ENCODE results near the gene PDE2A. TPM values are rescaled to one million over a fixed set of nuclear protein-coding genes. Genes with fewer than 3 reads are reported as not detected.

Gene PDE2A
- total and polyA plus RNA-seq, 2 of the 4 experiments (the other 2 are of a cell fraction), result 0.02 TPM; not detected in 1

GRCh38 chr11:72655014-72655413, 19.2 kb downstream of the PDE2A start:
- in situ Hi-C loops (cut with MboI; ENCODE audit: low sequenced_read_pairs), result no loop called here
- CTCF ChIA-PET, result no interaction called here

More at GRCh38 chr11:72655014-72655413, 19.2 kb downstream of the PDE2A start:
- no peak overlapping the region for H2BK20ac ChIP-seq (ENCODE audit: low read depth, low read length)
- no peaks in the 10 kb centered on the region for H3K9me3 ChIP-seq (ENCODE audit: control insufficient read depth, insufficient read depth, low read length)
- H3K18ac ChIP-seq (ENCODE audit: low read depth, low read length), result no peak overlapping the region
- intact Hi-C loops (cut with micrococcal nuclease) (no loop called here), dilution Hi-C loops (cut with HindIII; ENCODE audit: low sequenced_read_pairs, unreplicated experiment) (no loop called here)
- H3K14ac ChIP-seq (replicated peaks; ENCODE audit: low read depth, low read length), result no peak overlapping the region
- no peak overlapping the region for H3K56ac ChIP-seq (ENCODE audit: extremely low read depth, insufficient read depth, low read length)
- peaks cover 92% of the 10 kb centered on the region for H3K27me3 ChIP-seq (ENCODE audit: control insufficient read depth, insufficient read depth, low read length)
- no peak overlapping the region for H3K9ac ChIP-seq (ENCODE audit: low read depth, low read length)
- no peak overlapping the region for H2AK5ac ChIP-seq (ENCODE audit: low read depth, low read length)
- POLR2A ChIA-PET (ENCODE audit: unreplicated experiment), result no interaction called here
- no peak overlapping the region for H2BK120ac ChIP-seq (ENCODE audit: low read depth, low read length)
- no peak overlapping the region for H2AFZ ChIP-seq (replicated peaks; ENCODE audit: low read length, poor library complexity)
- H2AK9ac ChIP-seq (replicated peaks; ENCODE audit: low read depth, low read length, poor library complexity), result no peak overlapping the region
- H4K8ac ChIP-seq (ENCODE audit: low read depth in 2 of 2, low read length in 2 of 2), result no peak overlapping the region
- no peak overlapping the region for H2BK5ac ChIP-seq (ENCODE audit: low read depth, low read length, poor library complexity, severe bottlenecking)
- H3K27ac ChIP-seq (ENCODE audit: insufficient read depth, low read length), result no peak overlapping the region
- no peaks in the 10 kb centered on the region for H3K36me3 ChIP-seq (ENCODE audit: control insufficient read depth, insufficient read depth, low read length)
- DNase-seq, result no peak
- peaks cover 3% of the 10 kb centered on the region; the same call in 1 of the 2 replicates for H3K9me1 ChIP-seq (ENCODE audit: insufficient read depth, low read length)
- no peak overlapping the region for H2BK15ac ChIP-seq (ENCODE audit: low read depth, low read length)
- H3K4me1 ChIP-seq (ENCODE audit: control insufficient read depth, insufficient read depth, low read length), result no peaks in the 10 kb centered on the region
- WGBS, 2 experiments (ENCODE audit: extremely low coverage in 2 of 2, insufficient read length in 1 of 2), result 70% methylated on average over 5 of the region's 8 CpGs; no CpG with 5 or more reads in 1 of the 2 experiments
- H4K20me1 ChIP-seq (ENCODE audit: insufficient read depth, low read length), result no peaks in the 10 kb centered on the region
- H3K4me2 ChIP-seq (ENCODE audit: low read depth, low read length), result no peak overlapping the region
- H3K79me1 ChIP-seq (ENCODE audit: low read depth in 1 of 2, low read length in 2 of 2), result no peaks in the 10 kb centered on the region
- H3K23ac ChIP-seq (ENCODE audit: low read depth, low read length), result no peak overlapping the region
- H3K4me3 ChIP-seq (ENCODE audit: insufficient read depth, low read depth, low read length), result no peak overlapping the region
- TF ChIP-seq CHD1 (IDR thresholded peaks at IDR 0.05; ENCODE audit: low read depth, low read length) (no peak), NFE2L2 (IDR thresholded peaks at IDR 0.05; ENCODE audit: low read depth, low read length) (no peak), POLR2A (IDR thresholded peaks at IDR 0.05; ENCODE audit: low read depth, low read length) (no peak), RCOR1 (IDR thresholded peaks at IDR 0.05; ENCODE audit: insufficient replicate concordance, low read length) (no peak), CTCF (conservative IDR thresholded peaks at IDR 0.05; ENCODE audit: low read depth, low read length) (no peak), MXI1 (IDR thresholded peaks at IDR 0.05; ENCODE audit: borderline replicate concordance, low read depth, low read length) (no peak), MAFK (IDR thresholded peaks at IDR 0.05; ENCODE audit: low read depth, low read length) (no peak), BHLHE40 (IDR thresholded peaks at IDR 0.05; ENCODE audit: low read depth, low read length) (no peak), SMC3 (IDR thresholded peaks at IDR 0.05; ENCODE audit: low read depth, low read length) (no peak), USF2 (IDR thresholded peaks at IDR 0.05; ENCODE audit: low read depth, low read length) (no peak), RAD21 (IDR thresholded peaks at IDR 0.05; ENCODE audit: low read length) (no peak), CEBPB (IDR thresholded peaks at IDR 0.05; ENCODE audit: low read depth, low read length) (no peak), MAZ (IDR thresholded peaks at IDR 0.05; ENCODE audit: borderline replicate concordance, low read depth, low read length) (no peak), FOS (IDR thresholded peaks at IDR 0.05; ENCODE audit: low read depth, low read length) (no peak), ELK1 (IDR thresholded peaks at IDR 0.05; ENCODE audit: borderline replicate concordance, low read depth, low read length) (no peak), RFX5 (IDR thresholded peaks at IDR 0.05; ENCODE audit: low read depth, low read length) (no peak)
- H4K5ac ChIP-seq (ENCODE audit: low read depth, low read length), result no peak overlapping the region
- no peak overlapping the region for H3K4ac ChIP-seq (ENCODE audit: low read depth, low read length)
- H4K91ac ChIP-seq (ENCODE audit: insufficient read depth, low read depth, low read length), result no peak overlapping the region
- ATAC-seq (ENCODE audit: low read depth), result no peak
- no TSS peak for BruUV-seq (replicated peaks)

Measured in IMR-90 (cell line).